UCSD-AML1 (cell line): ENCODE measurements around the gene OSCP1.

ENCODE experiments used
- DNase-seq: peaks from one replicate; lab custom pipeline; 2025; ENCODE audit not compliant: unreplicated experiment; lab: John Stamatoyannopoulos, UW

The OSCP1 gene

DNA sequence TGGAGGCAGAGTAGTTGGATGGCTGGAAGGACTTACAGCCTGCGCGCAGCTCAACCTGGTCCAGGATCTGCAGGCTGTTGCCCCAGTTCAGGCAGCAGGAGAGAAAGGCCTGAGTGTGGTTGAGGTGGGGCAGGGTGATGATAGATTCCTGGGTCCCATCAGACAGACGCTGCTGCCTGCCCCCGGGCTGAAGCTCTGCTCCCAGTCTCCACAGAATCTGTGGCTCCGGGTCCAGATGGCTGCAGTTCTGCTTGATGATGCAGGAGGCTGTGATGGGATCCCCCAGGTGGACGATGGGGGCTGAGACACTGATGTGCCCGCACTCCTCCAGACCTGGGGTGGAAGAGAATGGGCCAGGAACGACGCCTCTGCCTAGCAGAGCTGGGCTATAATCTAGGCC lies 25.1 kb upstream of the OSCP1 start:
- no peak for DNase-seq

- no peak for DNase-seq
These were observed 22.4 kb upstream of the OSCP1 start for GRCh38 chr1:36472656-36473055.

DNA sequence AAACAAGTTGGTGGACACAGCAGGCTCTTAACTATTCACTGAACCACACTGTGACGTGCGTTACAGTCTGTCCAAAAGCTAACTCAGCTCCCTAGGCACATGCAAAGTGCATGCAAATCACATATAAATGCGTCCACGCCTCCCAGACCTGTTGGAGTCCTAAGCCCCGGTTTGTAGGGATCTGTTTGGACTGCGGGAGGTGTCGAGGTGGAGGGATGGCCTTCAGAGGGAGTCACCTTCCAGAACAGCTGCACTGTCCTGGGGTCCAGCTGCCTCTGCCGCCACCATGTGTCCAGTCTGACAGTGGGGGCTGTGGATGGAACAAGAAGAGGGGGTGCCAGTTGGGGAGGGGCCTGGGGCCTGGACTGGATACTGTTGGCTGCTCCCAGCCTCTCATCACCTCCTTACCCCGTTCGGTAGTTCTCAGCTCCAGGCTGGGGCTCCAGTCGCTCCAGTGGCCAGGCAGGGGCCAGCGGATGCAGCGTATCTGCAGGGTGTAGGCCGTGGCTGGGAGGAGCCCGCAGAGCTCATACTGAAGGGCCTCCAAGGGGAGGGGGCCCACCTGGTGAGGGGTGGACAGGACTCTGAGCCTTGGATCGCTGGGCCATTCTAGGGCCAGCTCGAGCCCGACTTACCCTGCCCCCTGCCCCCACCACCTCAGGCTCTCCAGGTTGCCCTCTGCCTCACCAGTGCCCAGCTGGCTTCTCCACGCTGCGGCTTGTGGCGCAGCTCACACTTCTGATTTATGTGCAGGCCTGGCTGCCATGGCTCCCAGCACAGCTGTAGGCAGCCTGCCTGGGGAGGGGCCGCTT lies 21.8 kb upstream of the OSCP1 start:
- DNase-seq = no peak

DNA sequence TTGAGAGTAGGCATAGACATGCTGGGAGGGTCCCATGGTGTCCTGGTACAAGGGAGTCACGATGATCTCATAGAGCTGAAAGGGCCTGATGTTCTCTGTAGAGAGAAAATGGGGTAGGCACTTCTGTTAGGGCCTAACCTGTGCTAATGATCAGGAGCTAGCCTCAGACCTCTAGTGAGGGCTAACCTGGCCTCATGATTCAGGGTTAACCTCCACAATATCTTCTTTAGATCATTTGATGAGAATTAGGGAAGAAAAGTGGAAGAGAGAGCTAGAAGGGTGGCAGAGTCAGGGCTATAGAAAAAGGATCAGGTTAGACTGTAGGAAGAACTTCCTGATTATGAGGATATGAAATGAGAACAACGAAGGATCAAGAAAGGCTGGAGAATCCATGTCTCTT lies 18.9 kb upstream of the OSCP1 start:
- DNase-seq = no peak

DNA sequence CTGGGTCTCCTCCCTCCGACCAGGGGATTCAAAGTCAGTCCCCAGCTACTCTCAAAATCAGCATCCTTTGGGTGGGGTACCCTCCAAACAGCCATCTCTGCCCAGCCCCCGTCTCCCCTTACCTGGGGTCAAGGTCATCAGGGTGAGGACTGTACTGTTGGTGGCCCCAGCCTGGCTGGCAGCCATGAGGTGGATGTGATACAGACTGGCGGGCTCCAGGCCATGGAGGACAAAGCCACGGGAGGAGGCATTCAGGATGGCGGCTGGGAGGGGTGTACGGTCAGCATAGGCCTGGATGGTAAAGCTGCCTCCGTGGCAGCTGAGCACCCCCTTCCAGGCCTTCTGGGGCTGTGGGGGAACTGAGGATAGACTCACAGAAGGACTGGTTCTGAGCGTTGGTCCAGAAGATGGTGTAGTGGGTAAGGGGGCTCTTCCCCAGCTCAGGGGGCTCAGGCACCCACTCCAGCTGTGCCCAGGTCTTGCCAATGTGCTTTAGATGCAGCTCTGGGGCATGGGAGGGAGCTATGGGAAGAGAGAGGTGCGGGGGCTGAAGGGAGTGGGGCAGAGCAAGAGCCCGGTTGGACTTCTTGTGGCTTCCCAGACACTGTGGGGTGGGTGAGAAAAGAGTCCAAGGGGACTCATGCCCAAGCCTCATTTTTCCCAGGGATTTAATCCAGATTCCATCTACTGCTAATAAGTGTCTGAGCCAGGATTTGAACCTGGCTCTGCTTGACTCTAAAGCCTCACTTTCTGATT lies 17.6 kb upstream of the OSCP1 start:
- no peak for DNase-seq

- DNase-seq = no peak
These were observed 16.8 kb upstream of the OSCP1 start for GRCh38 chr1:36467027-36467410.

DNA sequence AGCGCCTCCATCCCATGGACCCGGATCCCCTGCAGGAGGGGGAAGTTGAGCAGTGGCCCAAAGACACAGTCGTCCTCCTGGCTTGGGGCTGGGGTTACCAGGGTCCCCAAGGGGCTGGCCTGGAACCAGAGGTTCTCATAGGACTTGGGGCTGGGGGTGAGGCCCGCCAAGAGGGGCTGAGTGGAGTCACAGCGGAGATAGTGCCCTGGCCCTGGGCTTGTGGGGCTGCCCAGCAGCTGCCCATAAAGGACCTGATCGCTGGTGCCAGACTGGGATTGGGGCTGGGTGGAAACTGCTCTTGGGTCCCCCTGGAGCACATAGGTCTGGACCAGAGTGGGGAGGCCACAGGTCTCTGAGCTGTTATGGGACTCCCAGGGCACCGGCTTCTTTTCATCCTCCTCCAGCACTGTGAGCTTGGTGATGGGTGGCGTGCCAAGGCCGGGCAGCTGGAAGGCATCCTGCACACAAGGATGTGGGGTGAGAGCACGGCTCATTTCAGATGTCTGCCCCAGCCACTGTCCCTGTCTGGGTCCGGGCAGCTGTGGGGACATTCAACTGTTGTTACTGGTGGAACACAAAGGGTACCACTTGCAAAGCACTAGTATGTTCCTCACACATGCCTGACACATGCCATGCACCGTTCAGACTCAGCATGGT lies 16.2 kb upstream of the OSCP1 start:
- no peak for DNase-seq

- no peak for DNase-seq
These were observed 15.6 kb upstream of the OSCP1 start for GRCh38 chr1:36465731-36466369.

- no peak for DNase-seq
These were observed 14.5 kb upstream of the OSCP1 start for GRCh38 chr1:36464605-36465393.

GRCh38 chr1:36463803-36464604 lies 13.8 kb upstream of the OSCP1 start, which contains the start of gene MRPS15:
MRPS15 (minus strand) TSS chr1:36464384; CDS start chr1:36464275, 109 bp downstream.
- DNase-seq = peak; percentile 94

DNA sequence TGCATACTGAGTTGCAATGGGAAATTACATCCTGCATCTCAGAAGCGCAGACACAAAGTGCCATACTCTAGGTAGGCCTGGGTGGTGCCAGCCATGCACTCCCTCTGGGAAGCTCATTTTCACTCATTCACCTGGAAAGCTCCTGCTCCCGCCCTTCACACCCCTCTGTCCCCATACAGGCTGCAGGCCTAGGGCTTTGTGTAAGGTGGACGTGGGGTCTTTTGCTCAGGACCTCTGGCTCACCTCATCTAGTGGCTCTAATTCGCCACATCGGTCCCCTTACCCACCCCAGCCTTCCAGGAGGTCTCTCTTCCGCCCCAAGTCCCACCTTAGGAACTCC lies 13.2 kb upstream of the OSCP1 start:
- no peak for DNase-seq

DNA sequence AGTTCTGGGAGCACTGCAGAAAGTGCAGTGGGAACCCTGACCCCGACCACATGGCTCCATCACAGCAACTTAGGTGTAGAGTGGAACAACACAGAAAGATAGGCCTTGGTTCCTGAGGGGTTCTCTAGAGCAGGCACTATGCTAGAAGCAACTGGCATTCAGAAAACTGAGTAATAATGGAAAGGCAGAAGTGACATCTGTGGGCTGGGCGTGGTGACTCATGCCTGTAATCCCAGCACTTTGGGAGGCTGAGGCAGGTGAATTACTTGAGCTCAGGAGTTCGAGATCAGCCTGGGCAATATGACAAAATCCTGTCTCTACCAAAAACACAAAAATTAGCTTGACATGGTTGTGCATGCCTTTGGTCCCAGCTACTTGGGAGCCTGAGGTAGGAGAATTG lies 8.7 kb upstream of the OSCP1 start:
- no peak for DNase-seq

DNA sequence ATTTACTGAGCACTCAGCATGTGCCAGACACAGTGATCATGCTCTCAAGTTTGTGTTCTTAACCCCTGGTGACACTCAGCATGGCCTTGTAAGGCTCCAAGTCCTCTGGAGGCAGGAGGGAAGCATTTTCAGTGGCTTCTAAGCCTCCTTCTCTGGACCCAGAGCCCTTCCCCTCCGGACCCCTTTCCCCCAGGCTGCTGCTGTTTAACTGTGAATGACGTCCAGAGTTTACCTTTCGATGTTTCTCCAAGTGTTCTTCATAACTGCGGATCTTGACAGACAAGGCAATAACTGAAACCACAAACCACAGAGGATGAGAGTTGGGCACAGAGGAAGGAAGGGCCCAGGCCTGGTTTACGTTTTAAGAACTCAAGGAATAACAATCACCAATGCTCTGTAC lies 7.4 kb upstream of the OSCP1 start:
- peak; percentile 58 for DNase-seq

DNA sequence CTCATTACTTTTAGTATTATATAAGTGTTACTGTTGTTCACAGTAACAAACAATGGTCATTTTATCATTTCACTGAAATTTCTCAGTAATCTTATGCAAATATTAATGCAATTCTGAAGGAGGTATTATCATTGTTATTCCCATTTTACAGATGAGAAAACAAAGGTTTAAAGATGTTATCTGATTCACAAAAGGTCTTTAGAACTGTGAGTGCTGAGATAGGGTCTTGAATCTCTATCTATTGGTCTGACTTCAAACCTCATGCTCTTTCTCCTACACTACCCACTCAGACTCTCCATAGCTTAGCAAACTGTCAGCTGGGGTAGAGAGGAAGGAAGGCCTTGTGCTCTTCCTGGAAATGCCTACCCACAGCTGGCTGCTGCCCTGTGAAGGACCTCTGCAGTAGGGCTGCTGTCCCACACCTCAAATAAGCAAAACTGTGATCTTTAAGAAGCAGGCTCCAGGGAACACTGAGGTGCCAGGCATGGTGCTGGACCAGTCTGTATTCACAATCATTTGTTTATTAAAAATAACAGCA lies 6.2 kb upstream of the OSCP1 start:
- DNase-seq = no peak

DNA sequence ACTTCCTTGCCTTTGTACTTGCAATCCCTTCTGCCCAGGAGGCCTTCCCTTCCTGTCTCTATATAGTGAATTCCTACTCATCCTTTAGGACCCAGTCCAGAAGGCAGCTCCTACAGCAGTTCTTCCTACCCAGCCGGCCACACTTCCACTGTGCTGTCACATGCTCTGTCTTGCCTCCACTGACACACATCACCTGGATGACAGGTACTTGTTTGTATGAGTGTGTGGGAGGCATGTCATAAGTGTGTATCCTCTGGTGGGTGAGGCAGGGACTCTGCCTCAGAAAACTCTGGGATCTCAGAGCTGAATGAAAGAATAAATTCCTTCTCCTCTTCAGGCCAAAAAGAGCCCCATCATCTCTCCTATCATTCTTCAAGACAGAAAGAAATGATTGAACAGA lies 5.1 kb upstream of the OSCP1 start:
- no peak for DNase-seq

GRCh38 chr1:36453600-36454388 lies 3.5 kb upstream of the OSCP1 start:
- no peak for DNase-seq

DNA sequence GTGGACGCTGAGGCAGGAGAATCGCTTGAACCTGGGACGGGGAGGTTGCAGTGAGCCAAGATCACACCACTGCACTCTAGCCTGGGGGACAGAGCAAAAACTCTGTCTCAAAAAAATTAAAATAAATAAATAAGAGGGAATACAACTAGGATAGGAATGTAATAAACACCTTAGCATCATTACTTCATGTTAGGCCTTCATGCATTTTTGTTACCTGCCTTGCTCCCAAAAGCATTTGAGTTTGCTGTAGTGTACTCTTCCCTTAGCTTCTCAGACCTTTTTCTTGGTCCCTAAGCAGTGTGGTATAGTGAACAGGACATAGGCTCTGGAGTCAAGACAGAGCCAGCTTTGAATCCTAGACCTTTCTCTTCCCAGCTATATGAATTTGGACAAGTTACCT lies 2.8 kb upstream of the OSCP1 start:
- DNase-seq = no peak

GRCh38 chr1:36450919-36451305 lies 661 bp upstream of the OSCP1 start:
- DNase-seq = no peak

DNA sequence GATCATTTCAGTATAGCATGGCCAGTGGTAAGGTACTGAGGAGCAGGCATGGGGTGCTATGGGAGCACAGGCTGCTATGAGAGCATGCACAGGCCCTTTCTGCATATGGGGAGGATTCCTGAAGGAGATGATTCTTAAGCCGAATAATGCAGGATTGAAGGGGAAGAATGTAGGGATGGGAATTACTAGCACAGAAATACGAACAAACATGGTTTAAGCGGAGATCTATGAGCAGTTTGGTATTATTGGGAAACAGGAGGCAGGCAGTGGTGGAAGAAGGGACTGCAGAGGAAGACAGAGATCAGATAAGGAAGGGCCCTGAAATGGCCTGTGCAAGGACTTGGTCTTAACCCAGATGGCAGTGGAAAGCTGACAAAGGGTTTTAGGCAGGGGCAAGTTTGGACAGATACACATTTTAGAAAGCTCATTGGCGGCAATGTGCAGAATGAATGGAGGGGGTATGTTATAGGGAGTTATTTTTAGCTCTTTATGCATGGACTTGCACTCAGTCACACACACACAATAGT lies 1.7 kb downstream of the OSCP1 start:
- no peak for DNase-seq
